HAP-1 (cell line): Measurements from ENCODE around the gene C1QL3.

ENCODE experiments used
- DNase-seq, 2 experiments: peaks; one replicate each; pipeline ENCODE4 v3.0.0-alpha.2; 2016 to 2020; ENCODE audit warnings: low spot score in 2 of 2
- H3K27me3 ChIP-seq: fragments of 250-450 bp; sonication (Bioruptor Pico); 2 replicates; pipeline ENCODE4 v1.5.1; 2020; ENCODE audit warnings: low read depth, mild to moderate bottlenecking, moderate library complexity
- H3K36me3 ChIP-seq: fragments of 250-450 bp; sonication (Bioruptor Pico); replicated peaks from 2 replicates; pipeline ENCODE4 v1.5.1; 2020; ENCODE audit warnings: mild to moderate bottlenecking
- H3K4me1 ChIP-seq: fragments of 250-450 bp; sonication (Bioruptor Pico); 2 replicates; pipeline ENCODE4 v1.5.1; 2020; ENCODE audit warnings: mild to moderate bottlenecking
- H3K4me3 ChIP-seq: fragments of 250-450 bp; sonication (Bioruptor Pico); 2 replicates; pipeline ENCODE4 v1.5.1; 2020; ENCODE audit warnings: mild to moderate bottlenecking, moderate library complexity
- H3K9me3 ChIP-seq: fragments of 250-450 bp; sonication (Bioruptor Pico); 2 replicates; pipeline ENCODE4 v1.5.1; 2020; ENCODE audit warnings: mild to moderate bottlenecking, moderate library complexity
- in situ Hi-C: fragments of 300-500 bp; cut with MboI; formaldehyde crosslinking; loops from 3 replicates; pipeline ENCODE4 v1.14.3; 2020; ENCODE audit warnings: low sequenced_read_pairs, inconsistent platforms, mixed read lengths

Gene C1QL3

GRCh38 chr10:16519908-16520861, 1.5 kb downstream of the C1QL3 start:
- no peaks in the 10 kb centered on the region for H3K4me1 ChIP-seq
- H3K4me3 ChIP-seq, result no peak overlapping the region
- H3K27me3 ChIP-seq, result no peaks in the 10 kb centered on the region
- no peaks in the 10 kb centered on the region for H3K9me3 ChIP-seq
- DNase-seq, result no peak
- in situ Hi-C loops, result no loop called here
- no peaks in the 10 kb centered on the region for H3K36me3 ChIP-seq

DNA sequence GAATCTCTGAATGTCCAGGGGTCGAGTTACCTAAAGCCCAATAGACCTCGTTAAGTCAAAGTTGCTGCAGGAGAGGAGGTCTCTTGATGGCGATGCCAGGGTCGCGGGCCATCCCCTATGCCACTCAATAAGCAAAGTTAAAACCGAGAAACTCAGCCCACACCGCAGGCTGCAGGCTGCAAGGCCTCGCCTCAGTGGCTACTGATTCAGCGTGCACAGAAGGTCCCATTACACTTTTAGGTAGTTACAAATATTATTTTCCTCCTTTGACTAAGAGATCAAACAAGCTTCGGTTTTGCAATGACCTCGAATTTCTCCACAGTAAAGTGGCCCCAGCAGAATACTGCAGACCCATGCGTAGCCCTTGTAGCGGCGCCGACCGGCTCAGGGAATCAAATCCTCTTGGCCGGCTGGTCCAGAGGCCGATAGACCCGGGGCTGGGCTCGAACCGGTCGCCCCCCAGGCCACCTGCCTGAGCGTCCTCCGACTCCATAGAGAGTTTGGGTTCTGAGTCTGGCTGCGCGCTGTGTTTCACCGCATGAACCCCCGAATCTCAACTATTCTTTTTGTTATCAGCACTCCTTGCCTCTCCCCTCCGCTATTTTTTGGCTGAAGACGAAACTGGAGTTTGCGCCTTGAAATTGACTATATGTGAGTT, 2.3 kb downstream of the C1QL3 start:
- no peaks in the 10 kb centered on the region for H3K4me1 ChIP-seq
- H3K4me3 ChIP-seq, result no peak overlapping the region
- no peak for DNase-seq
- H3K36me3 ChIP-seq, result no peaks in the 10 kb centered on the region
- in situ Hi-C loops, result no loop called here
- H3K9me3 ChIP-seq, result no peaks in the 10 kb centered on the region
- H3K27me3 ChIP-seq, result no peaks in the 10 kb centered on the region

GRCh38 chr10:16518822-16519221, 2.9 kb downstream of the C1QL3 start:
- Histone ChIP-seq H3K4me1 (no peaks in the 10 kb centered on the region), H3K4me3 (no peak overlapping the region), H3K9me3 (no peaks in the 10 kb centered on the region), H3K27me3 (no peaks in the 10 kb centered on the region), H3K36me3 (no peaks in the 10 kb centered on the region)
- no peak for DNase-seq
- in situ Hi-C loops, result no loop called here

GRCh38 chr10:16510843-16511242, 10.8 kb downstream of the C1QL3 start:
- no peaks in the 10 kb centered on the region for H3K36me3 ChIP-seq
- no peaks in the 10 kb centered on the region for H3K27me3 ChIP-seq
- no peak for DNase-seq
- H3K4me3 ChIP-seq, result no peak overlapping the region
- no peaks in the 10 kb centered on the region for H3K9me3 ChIP-seq
- no peaks in the 10 kb centered on the region for H3K4me1 ChIP-seq
- in situ Hi-C loops, result no loop called here

GRCh38 chr10:16509996-16510395, 11.7 kb downstream of the C1QL3 start:
- no peak for DNase-seq
- in situ Hi-C loops, result no loop called here
- Histone ChIP-seq H3K4me1 (no peaks in the 10 kb centered on the region), H3K4me3 (no peak overlapping the region), H3K9me3 (no peaks in the 10 kb centered on the region), H3K27me3 (no peaks in the 10 kb centered on the region), H3K36me3 (no peaks in the 10 kb centered on the region; the same call in 1 of the 2 replicates)

- no peak for DNase-seq
- no peaks in the 10 kb centered on the region for H3K9me3 ChIP-seq
- H3K4me1 ChIP-seq, result peaks cover 3% of the 10 kb centered on the region; the same call in 1 of the 2 replicates
- H3K4me3 ChIP-seq, result no peak overlapping the region
- H3K27me3 ChIP-seq, result no peaks in the 10 kb centered on the region
- in situ Hi-C loops, result no loop called here
- H3K36me3 ChIP-seq, result no peaks in the 10 kb centered on the region; the same call in 1 of the 2 replicates
Measured at GRCh38 chr10:16505161-16505560, 16.5 kb downstream of the C1QL3 start.

DNA sequence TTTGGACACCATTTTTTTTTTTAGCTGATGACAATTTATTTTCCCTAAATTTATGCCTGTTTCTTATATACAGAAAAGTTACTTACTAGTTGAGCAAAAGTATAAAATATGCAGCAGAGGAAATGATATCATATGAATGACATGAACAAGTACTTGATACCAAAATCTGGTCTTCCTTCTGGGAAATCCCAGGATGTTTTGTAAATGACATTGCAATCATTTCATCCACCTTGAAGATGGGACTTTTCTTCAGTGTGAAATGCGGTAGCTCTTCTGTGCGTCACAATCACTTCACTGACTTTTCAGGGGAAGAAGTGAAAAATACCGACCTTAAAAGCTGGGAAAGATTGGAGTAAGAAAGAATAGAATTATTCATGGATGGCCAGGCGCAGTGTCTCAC, 23.8 kb downstream of the C1QL3 start:
- no peaks in the 10 kb centered on the region for H3K27me3 ChIP-seq
- in situ Hi-C loops, result no loop called here
- no peak for DNase-seq
- no peaks in the 10 kb centered on the region for H3K4me1 ChIP-seq
- H3K4me3 ChIP-seq, result no peak overlapping the region
- no peaks in the 10 kb centered on the region for H3K36me3 ChIP-seq
- H3K9me3 ChIP-seq, result no peaks in the 10 kb centered on the region

GRCh38 chr10:16493884-16494536, 27.7 kb downstream of the C1QL3 start:
- H3K4me1 ChIP-seq, result no peaks in the 10 kb centered on the region
- no peak for DNase-seq
- no peak overlapping the region for H3K4me3 ChIP-seq
- in situ Hi-C loops, result no loop called here
- no peaks in the 10 kb centered on the region for H3K9me3 ChIP-seq
- H3K36me3 ChIP-seq, result no peaks in the 10 kb centered on the region
- H3K27me3 ChIP-seq, result no peaks in the 10 kb centered on the region

GRCh38 chr10:16491933-16492332, 29.7 kb downstream of the C1QL3 start:
- H3K4me3 ChIP-seq, result no peak overlapping the region
- H3K4me1 ChIP-seq, result no peaks in the 10 kb centered on the region
- no peaks in the 10 kb centered on the region for H3K9me3 ChIP-seq
- peaks cover 8% of the 10 kb centered on the region; the same call in 1 of the 2 replicates for H3K36me3 ChIP-seq
- DNase-seq, result no peak
- H3K27me3 ChIP-seq, result no peaks in the 10 kb centered on the region
- in situ Hi-C loops, result no loop called here

GRCh38 chr10:16490511-16490910, 31.2 kb downstream of the C1QL3 start:
- Histone ChIP-seq H3K4me1 (no peaks in the 10 kb centered on the region), H3K4me3 (no peak overlapping the region), H3K36me3 (peaks cover 8% of the 10 kb centered on the region; the same call in 1 of the 2 replicates), H3K27me3 (no peaks in the 10 kb centered on the region), H3K9me3 (no peaks in the 10 kb centered on the region)
- no peak for DNase-seq
- in situ Hi-C loops, result no loop called here

GRCh38 chr10:16483241-16483917, 38.3 kb downstream of the C1QL3 start:
- peaks cover 8% of the 10 kb centered on the region; the same call in 1 of the 2 replicates for H3K36me3 ChIP-seq
- H3K27me3 ChIP-seq, result no peaks in the 10 kb centered on the region
- H3K9me3 ChIP-seq, result no peaks in the 10 kb centered on the region
- no peak for DNase-seq
- in situ Hi-C loops, result no loop called here
- H3K4me3 ChIP-seq, result no peak overlapping the region
- no peaks in the 10 kb centered on the region for H3K4me1 ChIP-seq

DNA sequence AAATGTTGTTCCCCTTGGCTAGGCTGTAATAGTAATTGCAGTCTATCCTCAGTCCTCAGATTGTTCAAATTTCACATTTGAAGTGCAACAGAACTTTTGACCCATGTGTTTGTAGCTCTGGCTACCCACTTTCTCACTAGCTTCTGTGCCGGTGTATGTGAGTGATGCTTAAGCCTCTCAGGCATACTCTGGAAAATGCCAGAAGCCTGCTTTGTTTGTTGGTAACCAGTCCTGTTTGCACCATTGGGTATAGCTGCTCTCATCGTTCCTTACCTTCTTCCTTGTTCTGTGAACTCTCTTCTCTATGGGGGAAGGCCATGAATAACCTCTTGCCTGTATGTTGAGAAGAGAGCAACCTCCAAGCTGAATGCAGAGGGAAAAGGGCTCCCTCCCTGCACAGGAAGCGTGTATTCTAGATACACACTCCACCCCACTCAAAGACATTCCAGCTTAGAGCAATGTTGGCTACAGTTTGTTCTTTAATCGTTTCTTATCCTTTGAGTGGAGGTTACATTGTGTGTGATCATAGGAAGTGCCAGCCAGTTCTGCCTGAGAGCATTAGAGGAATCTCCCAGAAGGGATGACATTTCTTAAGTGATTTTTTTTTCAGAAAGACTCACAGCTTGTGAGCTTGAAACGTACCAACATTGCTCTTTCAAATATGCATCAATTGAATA, 40.5 kb downstream of the C1QL3 start:
- no peak for DNase-seq
- Histone ChIP-seq H3K4me1 (no peaks in the 10 kb centered on the region), H3K9me3 (no peaks in the 10 kb centered on the region), H3K36me3 (no peaks in the 10 kb centered on the region), H3K27me3 (no peaks in the 10 kb centered on the region), H3K4me3 (no peak overlapping the region)
- in situ Hi-C loops, result no loop called here

GRCh38 chr10:16478801-16479200, 42.9 kb downstream of the C1QL3 start:
- in situ Hi-C loops, result no loop called here
- no peaks in the 10 kb centered on the region for H3K27me3 ChIP-seq
- no peaks in the 10 kb centered on the region for H3K4me1 ChIP-seq
- no peaks in the 10 kb centered on the region for H3K36me3 ChIP-seq
- DNase-seq, result no peak
- no peaks in the 10 kb centered on the region for H3K9me3 ChIP-seq
- no peak overlapping the region for H3K4me3 ChIP-seq
